HCT116 (cell line): ENCODE data around the gene MINDY1. TPM values are rescaled to one million over a fixed set of nuclear protein-coding genes. Genes with fewer than 3 reads are reported as not detected.

Source experiments
- ATAC-seq: fragments of 200-7000 bp; cut with Tn5 transposase; 2 replicates; pipeline ENCODE4 v1.9.1; 2020; ENCODE audit warnings: mild to moderate bottlenecking, moderate library complexity
- BruUV-seq: library from RNA; stranded (reverse); fragments of 400-500 nt; replicated peaks from 2 replicates; lab custom pipeline; 2021; lab: Mats Ljungman, UMichigan
- CTCF ChIA-PET: fragments of 300-600 bp; sonication (Branson Sonifier 250); formaldehyde crosslinking; loops from one replicate; lab custom pipeline; 2021; ENCODE audit warnings: antibody characterized with exemption; lab: Charles Lee
- POLR2A ChIA-PET: fragments of 300-600, 350-600 bp; sonication (Branson Sonifier 250); formaldehyde crosslinking; loops from one replicate; lab custom pipeline; 2021; ENCODE audit warnings: antibody characterized with exemption; lab: Charles Lee
- RAD21 ChIA-PET, 2 experiments: fragments of 300-600 bp; sonication (Branson Sonifier 250); formaldehyde crosslinking; loops; one replicate each; lab custom pipeline; 2023; ENCODE audit warnings: low total read pairs in 2 of 2; ENCODE audit not compliant: uncharacterized antibody in 2 of 2, unreplicated experiment in 2 of 2, low non-redundant PET in 1 of 2; lab: Charles Lee
- DNase-seq: peaks from one replicate; pipeline ENCODE4 v3.0.0-alpha.2; 2010; ENCODE audit warnings: low read depth, low spot score
- H2AFZ ChIP-seq: fragments of 200-600 bp; shearing (Covaris generic), sonication (generic); 2 replicates; pipeline ENCODE4 v1.6.1; 2017; ENCODE audit warnings: low read depth, mixed run types, mixed read lengths, antibody characterized with exemption, low read length; ENCODE audit not compliant: poor library complexity, severe bottlenecking
- H3K27ac ChIP-seq: 2 replicates; pipeline ENCODE4 v1.5.1; 2012; ENCODE audit warnings: low read depth, low read length
- H3K27me3 ChIP-seq: fragments of 200-600 bp; sonication (generic); 2 replicates; pipeline ENCODE4 v1.6.1; 2016; ENCODE audit warnings: mixed run types, low read length, mixed read lengths; ENCODE audit not compliant: insufficient read depth
- H3K36me3 ChIP-seq, 2 experiments: fragments of 200-500 bp in 1 of 2; fragments of 200-600 bp in 1 of 2; sonication (Bioruptor generic) in 1 of 2; sonication (generic) in 1 of 2; 2 replicates each; pipeline versions ENCODE4 v1.5.1 to v1.6.1; 2014 to 2016; ENCODE audit warnings: low read length in 2 of 2, inconsistent platforms in 1 of 2, mixed read lengths in 1 of 2, mixed run types in 1 of 2; ENCODE audit not compliant: insufficient read depth in 2 of 2, control insufficient read depth in 1 of 2
- H3K4me1 ChIP-seq, 2 experiments: fragments of 200-600 bp in 1 of 2; sonication (generic) in 1 of 2; 2 replicates each; pipeline versions ENCODE4 v1.5.1 to v1.6.1; 2012 to 2017; ENCODE audit warnings: low read length in 2 of 2, inconsistent platforms in 1 of 2, mild to moderate bottlenecking in 1 of 2, mixed read lengths in 1 of 2, mixed run types in 1 of 2, moderate library complexity in 1 of 2; ENCODE audit not compliant: insufficient read depth in 2 of 2, control insufficient read depth in 1 of 2
- H3K4me2 ChIP-seq: fragments of 200-600 bp; sonication (generic); 2 replicates; pipeline ENCODE4 v1.6.1; 2017; ENCODE audit warnings: mixed run types, low read length, mixed read lengths
- H3K4me3 ChIP-seq, 2 experiments: fragments of 200-600 bp in 1 of 2; sonication (generic) in 1 of 2; replicated peaks in 1 of 2; 2 replicates each; pipeline ENCODE4 v1.5.1; 2011 to 2016; ENCODE audit warnings: low read length in 2 of 2, control low read depth in 1 of 2, low read depth in 1 of 2, mild to moderate bottlenecking in 1 of 2, mixed read lengths in 1 of 2, mixed run types in 1 of 2
- H3K79me2 ChIP-seq: fragments of 200-600 bp; sonication (generic); 2 replicates; pipeline ENCODE4 v1.6.1; 2017; ENCODE audit warnings: mild to moderate bottlenecking, mixed run types, low read length, moderate library complexity, mixed read lengths; ENCODE audit not compliant: insufficient read depth
- H3K9ac ChIP-seq: fragments of 200-600 bp; sonication (generic); 2 replicates; pipeline ENCODE4 v1.6.1; 2016; ENCODE audit warnings: low read length, mixed read lengths
- H3K9me2 ChIP-seq: fragments of 200-600 bp; sonication (generic), shearing (Covaris generic); 2 replicates; pipeline ENCODE4 v1.6.1; 2017; ENCODE audit warnings: mixed run types, mild to moderate bottlenecking, moderate library complexity; ENCODE audit not compliant: insufficient read depth
- H3K9me3 ChIP-seq, 2 experiments: fragments of 200-500 bp in 1 of 2; fragments of 200-600 bp in 1 of 2; sonication (Bioruptor generic) in 1 of 2; sonication (generic) in 1 of 2; 2 replicates each; pipeline ENCODE4 v1.6.1; 2014 to 2017; ENCODE audit warnings: low read length in 2 of 2, mixed read lengths in 2 of 2, inconsistent platforms in 1 of 2, low read depth in 1 of 2, mild to moderate bottlenecking in 1 of 2, mixed run types in 1 of 2, moderate library complexity in 1 of 2; ENCODE audit not compliant: control insufficient read depth in 1 of 2, insufficient read depth in 1 of 2
- H4K20me1 ChIP-seq: fragments of 200-600 bp; sonication (generic), shearing (Covaris generic); 2 replicates; pipeline ENCODE4 v1.6.1; 2017; ENCODE audit warnings: mixed run types, mild to moderate bottlenecking, moderate library complexity; ENCODE audit not compliant: insufficient read depth
- ATF3 ChIP-seq: IDR thresholded peaks from 2 replicates; pipeline ENCODE4 v1.6.1; 2012
- EGR1 ChIP-seq: IDR thresholded peaks from 2 replicates; pipeline ENCODE4 v1.6.1; 2012; ENCODE audit warnings: low read depth
- EZH2phosphoT487 ChIP-seq: fragments of 200-600 bp; IDR thresholded peaks from 2 replicates; pipeline ENCODE4 v1.6.1; 2018; ENCODE audit warnings: antibody characterized with exemption, borderline replicate concordance
- POLR2AphosphoS5 ChIP-seq: IDR thresholded peaks from 2 replicates; pipeline ENCODE4 v1.6.1; 2011; ENCODE audit warnings: mild to moderate bottlenecking, low read depth, low read length, moderate library complexity
- ZFX ChIP-seq: fragments of 450-650 bp; IDR thresholded peaks from 2 replicates; pipeline ENCODE4 v1.6.1; 2017
- intact Hi-C: fragments of 100-400 bp; cut with micrococcal nuclease; formaldehyde crosslinking; loops from 2 replicates; pipeline ENCODE4 v1.10.0; 2022
- total RNA-seq: library from RNA; stranded (reverse); gene quantifications from one replicate; pipeline ENCODE4 v1.2.1, GENCODE V29; 2021; ENCODE audit not compliant: unreplicated experiment

The MINDY1 gene
- total RNA-seq, 1 experiment from 2014 or later, result 1.2 TPM

GRCh38 chr1:151050051-151050688 lies 43.5 kb upstream of the MINDY1 start:
- POLR2A ChIA-PET, result no interaction called here
- BruUV-seq, result no TSS peak
- no peak overlapping the region for H3K9ac ChIP-seq

DNA sequence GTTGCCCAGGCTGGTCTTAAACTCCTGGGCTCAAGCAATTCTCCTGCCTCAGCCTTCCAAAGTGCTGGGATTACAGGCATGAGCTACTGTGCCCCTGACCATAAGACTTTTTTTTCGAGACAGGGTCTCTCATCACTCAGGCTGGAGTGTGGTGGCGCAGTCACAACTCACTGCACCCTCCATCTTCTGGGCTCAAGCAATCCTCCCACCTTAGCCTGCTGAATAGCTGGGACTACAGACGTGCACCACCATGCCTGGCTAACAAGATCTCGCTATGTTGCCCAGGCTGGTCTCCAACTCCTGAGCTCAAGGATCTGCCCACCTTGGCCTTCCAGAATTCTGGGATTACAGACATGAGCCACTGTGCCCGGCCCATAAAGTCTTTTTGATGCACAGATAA lies 42.8 kb upstream of the MINDY1 start:
- Histone ChIP-seq H2AFZ (no peak overlapping the region), H3K9me2 (no peaks in the 10 kb centered on the region), H4K20me1 (no peaks in the 10 kb centered on the region), H3K79me2 (no peaks in the 10 kb centered on the region), H3K4me2 (no peak overlapping the region), H3K4me1 (no peaks in the 10 kb centered on the region), H3K9me3 (no peaks in the 10 kb centered on the region), H3K9ac (no peak overlapping the region), H3K27me3 (no peaks in the 10 kb centered on the region), H3K27ac (no peak overlapping the region), H3K4me3 (no peak overlapping the region), H3K36me3 (peaks cover 11 to 24% of the 10 kb centered on the region in 2 experiments; a peak in 3 of 4 replicates)
- ChIA-PET POLR2A (no interaction called here), CTCF (no interaction called here), RAD21 (no interaction called here)
- no peak for ATAC-seq
- intact Hi-C loops, result no loop called here
- BruUV-seq, result no TSS peak
- TF ChIP-seq ZFX (no peak), ATF3 (no peak), POLR2AphosphoS5 (0 out of 2 replicates have a peak, but pooled peaks have one; percentile 10), EGR1 (no peak), EZH2phosphoT487 (no peak)
- DNase-seq, result no peak

More at GRCh38 chr1:151050051-151050688, 43.5 kb upstream of the MINDY1 start:
- CTCF ChIA-PET, result no interaction called here
- Histone ChIP-seq H3K79me2 (peaks cover 4% of the 10 kb centered on the region; the same call in 1 of the 2 replicates), H3K4me1 (no peaks in the 10 kb centered on the region; a peak in 1 of 4 replicates), H3K36me3 (peaks cover 16 to 31% of the 10 kb centered on the region in 2 experiments), H3K4me2 (no peak overlapping the region), H3K4me3 (no peak overlapping the region), H2AFZ (no peak overlapping the region), H3K9me3 (no peaks in the 10 kb centered on the region), H3K27me3 (no peaks in the 10 kb centered on the region), H3K9me2 (no peaks in the 10 kb centered on the region), H3K27ac (no peak overlapping the region), H4K20me1 (no peaks in the 10 kb centered on the region)
- DNase-seq (no peak), ATAC-seq (no peak)
- intact Hi-C loops, result no loop called here
- RAD21 ChIA-PET, result no interaction called here
- no peak for TF ChIP-seq ZFX
